Activated naive CD8-positive, alpha-beta T cell treated with anti-CD3 and anti-CD28 coated beads, Interleukin-2, amount 50 U/mL, for 16 hours (primary cell): ENCODE data around the gene DIAPH1.
"Not testable (repeated sequence)": the region's sequence is repeated elsewhere in the genome, so short reads cannot be mapped to it uniquely, and the experiment has no call there.

Source experiments
- DNase-seq: peaks from one replicate; pipeline ENCODE4 v3.0.0-alpha.2; 2020; ENCODE audit warnings: low read depth, low spot score

The DIAPH1 gene

GRCh38 chr5:141611289-141611688, 7.5 kb downstream of the DIAPH1 start:
- DNase-seq, result no peak

GRCh38 chr5:141609921-141610320, 8.9 kb downstream of the DIAPH1 start:
- not testable (repeated sequence) for DNase-seq

- no peak for DNase-seq
Observed at GRCh38 chr5:141609044-141609443, 9.8 kb downstream of the DIAPH1 start.

- DNase-seq, result no peak
Observed at GRCh38 chr5:141608557-141608956, 10.2 kb downstream of the DIAPH1 start.

- no peak for DNase-seq
Observed at GRCh38 chr5:141608046-141608445, 10.8 kb downstream of the DIAPH1 start.

GRCh38 chr5:141605523-141606277, 13.1 kb downstream of the DIAPH1 start:
- DNase-seq, result peak; percentile 24

- DNase-seq, result no peak
Observed at GRCh38 chr5:141603923-141604717, 14.7 kb downstream of the DIAPH1 start.

- no peak for DNase-seq
Observed at GRCh38 chr5:141602606-141603005, 16.2 kb downstream of the DIAPH1 start.

GRCh38 chr5:141598391-141599345, 20.1 kb downstream of the DIAPH1 start:
- DNase-seq, result no peak

GRCh38 chr5:141597814-141598213, 21.0 kb downstream of the DIAPH1 start:
- no peak for DNase-seq

- no peak for DNase-seq
Observed at GRCh38 chr5:141597394-141597793, 21.4 kb downstream of the DIAPH1 start.

- DNase-seq, result no peak
Observed at GRCh38 chr5:141596867-141597266, 21.9 kb downstream of the DIAPH1 start.

- no peak for DNase-seq
Observed at GRCh38 chr5:141590127-141590526, 28.7 kb downstream of the DIAPH1 start.

GRCh38 chr5:141586246-141586645, 32.6 kb downstream of the DIAPH1 start:
- DNase-seq, result no peak

- DNase-seq, result no peak
Observed at GRCh38 chr5:141585594-141585993, 33.2 kb downstream of the DIAPH1 start.

- no peak for DNase-seq
Observed at GRCh38 chr5:141574122-141574510, 44.7 kb downstream of the DIAPH1 start.

- no peak for DNase-seq
Observed at GRCh38 chr5:141573489-141574121, 45.2 kb downstream of the DIAPH1 start.

GRCh38 chr5:141570655-141571054, 48.1 kb downstream of the DIAPH1 start:
- DNase-seq, result no peak

GRCh38 chr5:141567513-141568117, 51.2 kb downstream of the DIAPH1 start:
- DNase-seq, result no peak

GRCh38 chr5:141565826-141566570, 52.8 kb downstream of the DIAPH1 start:
- DNase-seq, result no peak
